Activated CD4-positive, alpha-beta memory T cell treated with anti-CD3 and anti-CD28 coated beads, Interleukin-2, amount 10 ng/mL, durations not matched to agents 7 days and 5 days (primary cell): Measurements from ENCODE around the gene ZNF507. TPM values are rescaled to one million over a fixed set of nuclear protein-coding genes. Genes with fewer than 3 reads are reported as not detected.
"Not testable (repeated sequence)": the region's sequence is repeated elsewhere in the genome, so short reads cannot be mapped to it uniquely, and the experiment has no call there.

Experiments
- CTCF ChIA-PET: fragments of 350-600 bp; sonication (Branson Sonifier 250); formaldehyde crosslinking; loops from one replicate; lab custom pipeline; 2021; ENCODE audit warnings: antibody characterized with exemption, inconsistent platforms; lab: Charles Lee
- POLR2A ChIA-PET: fragments of 350-600 bp; sonication (Branson Sonifier 250); formaldehyde crosslinking; loops from one replicate; lab custom pipeline; 2021; ENCODE audit warnings: antibody characterized with exemption; lab: Charles Lee
- DNase-seq: peaks from one replicate; pipeline ENCODE4 v3.0.0-alpha.2; 2020
- H3K27ac Mint-ChIP-seq: one replicate; pipeline ENCODE4 v1.8.0; 2021; ENCODE audit warnings: mild to moderate bottlenecking, mixed read lengths
- H3K27me3 Mint-ChIP-seq: one replicate; pipeline ENCODE4 v1.8.0; 2021; ENCODE audit warnings: mixed read lengths
- H3K36me3 Mint-ChIP-seq: one replicate; pipeline ENCODE4 v1.8.0; 2021; ENCODE audit warnings: low read depth, mixed read lengths
- H3K4me1 Mint-ChIP-seq: one replicate; pipeline ENCODE4 v1.8.0; 2021; ENCODE audit warnings: mixed read lengths
- H3K4me3 Mint-ChIP-seq: one replicate; pipeline ENCODE4 v1.8.0; 2021; ENCODE audit warnings: mild to moderate bottlenecking, mixed read lengths
- H3K9me3 Mint-ChIP-seq: one replicate; pipeline ENCODE4 v1.8.0; 2021; ENCODE audit warnings: mixed read lengths
- total RNA-seq, 2 experiments: library from RNA; stranded (reverse); gene quantifications; one replicate each; pipeline ENCODE4 v1.2.3, GENCODE V29; 2021

The ZNF507 gene
- total RNA-seq, 2 experiments from 2014 or later: 23.4 to 23.7 TPM

- Mint-ChIP-seq H3K9me3 (no peaks in the 10 kb centered on the region), H3K27ac (no peak overlapping the region), H3K27me3 (no peaks in the 10 kb centered on the region), H3K36me3 (peaks cover 79% of the 10 kb centered on the region), H3K4me1 (peaks cover 6% of the 10 kb centered on the region), H3K4me3 (no peak overlapping the region)
- no peak for DNase-seq
- CTCF ChIA-PET: interaction anchor here (0.9 kb wide), 1 partner anchor 21 kb away, joined by 3 read pairs; no protein-coding TSS in a partner anchor
- POLR2A ChIA-PET: no interaction called here
These were observed 16.9 kb downstream of the ZNF507 start for GRCh38 chr19:32362318-32362691.

GRCh38 chr19:32363175-32363574 is 17.8 kb downstream of the ZNF507 start:
- Mint-ChIP-seq H3K4me3 (no peak overlapping the region), H3K27ac (no peak overlapping the region), H3K9me3 (no peaks in the 10 kb centered on the region), H3K36me3 (peaks cover 80% of the 10 kb centered on the region), H3K4me1 (peaks cover 6% of the 10 kb centered on the region), H3K27me3 (no peaks in the 10 kb centered on the region)
- ChIA-PET POLR2A (interaction anchor here (1.2 to 1.5 kb wide), 2 partner anchors 17 to 102 kb away, joined by 3 read pairs; no protein-coding TSS in a partner anchor), CTCF (no interaction called here)
- DNase-seq: no peak

- H3K27ac Mint-ChIP-seq: no peak overlapping the region
- no peak for DNase-seq
- POLR2A ChIA-PET: interaction anchor here (1.2 to 1.5 kb wide), 2 partner anchors 17 to 102 kb away, joined by 3 read pairs; no protein-coding TSS in a partner anchor
- H3K9me3 Mint-ChIP-seq: no peaks in the 10 kb centered on the region
- peaks cover 6% of the 10 kb centered on the region for H3K4me1 Mint-ChIP-seq
- peaks cover 78% of the 10 kb centered on the region for H3K36me3 Mint-ChIP-seq
- CTCF ChIA-PET: interaction anchor here (1.0 kb wide), 1 partner anchor 11 kb away, joined by 3 read pairs; no protein-coding TSS in a partner anchor
- H3K27me3 Mint-ChIP-seq: no peaks in the 10 kb centered on the region
- H3K4me3 Mint-ChIP-seq: no peak overlapping the region
These were observed 18.2 kb downstream of the ZNF507 start for GRCh38 chr19:32363632-32364031.

- Mint-ChIP-seq H3K27ac (no peak overlapping the region), H3K36me3 (peaks cover 77% of the 10 kb centered on the region), H3K4me1 (peaks cover 6% of the 10 kb centered on the region), H3K27me3 (no peaks in the 10 kb centered on the region), H3K9me3 (no peaks in the 10 kb centered on the region), H3K4me3 (no peak overlapping the region)
- ChIA-PET CTCF (interaction anchor here (1.0 kb wide), 1 partner anchor 11 kb away, joined by 3 read pairs; no protein-coding TSS in a partner anchor), POLR2A (interaction anchor here (1.2 to 1.5 kb wide), 2 partner anchors 18 to 101 kb away, joined by 3 read pairs; no protein-coding TSS in a partner anchor)
- DNase-seq: no peak
These were observed 18.6 kb downstream of the ZNF507 start for GRCh38 chr19:32364040-32364439.

- Mint-ChIP-seq H3K36me3 (peaks cover 76% of the 10 kb centered on the region), H3K4me1 (peaks cover 7% of the 10 kb centered on the region), H3K9me3 (no peaks in the 10 kb centered on the region), H3K4me3 (no peak overlapping the region), H3K27me3 (no peaks in the 10 kb centered on the region), H3K27ac (no peak overlapping the region)
- DNase-seq: no peak
- ChIA-PET CTCF (no interaction called here), POLR2A (no interaction called here)
These were observed 21.7 kb downstream of the ZNF507 start for GRCh38 chr19:32367063-32367462.

GRCh38 chr19:32367948-32368536 is 22.6 kb downstream of the ZNF507 start:
- POLR2A ChIA-PET: no interaction called here
- H3K27ac Mint-ChIP-seq: no peak overlapping the region
- H3K4me1 Mint-ChIP-seq: peaks cover 5% of the 10 kb centered on the region
- no peak for DNase-seq
- H3K9me3 Mint-ChIP-seq: no peaks in the 10 kb centered on the region
- H3K27me3 Mint-ChIP-seq: no peaks in the 10 kb centered on the region
- H3K4me3 Mint-ChIP-seq: no peak overlapping the region
- H3K36me3 Mint-ChIP-seq: peaks cover 76% of the 10 kb centered on the region
- CTCF ChIA-PET: interaction anchor here (1.1 kb wide), 1 partner anchor 11 kb away, joined by 3 read pairs; no protein-coding TSS in a partner anchor

GRCh38 chr19:32368787-32369186 is 23.4 kb downstream of the ZNF507 start:
- DNase-seq: no peak

GRCh38 chr19:32372726-32373517 is 27.5 kb downstream of the ZNF507 start:
- CTCF ChIA-PET: no interaction called here
- POLR2A ChIA-PET: no interaction called here

More at GRCh38 chr19:32368787-32369186, 23.4 kb downstream of the ZNF507 start:
- Mint-ChIP-seq H3K27me3 (no peaks in the 10 kb centered on the region), H3K36me3 (peaks cover 77% of the 10 kb centered on the region), H3K9me3 (no peaks in the 10 kb centered on the region), H3K27ac (no peak overlapping the region), H3K4me1 (peaks cover 5% of the 10 kb centered on the region), H3K4me3 (no peak overlapping the region)
- ChIA-PET CTCF (interaction anchor here (1.1 kb wide), 1 partner anchor 11 kb away, joined by 3 read pairs; no protein-coding TSS in a partner anchor), POLR2A (no interaction called here)

GRCh38 chr19:32373585-32374295 is 28.3 kb downstream of the ZNF507 start:
- Mint-ChIP-seq H3K27me3 (no peaks in the 10 kb centered on the region), H3K4me3 (no peak overlapping the region), H3K27ac (no peak overlapping the region), H3K4me1 (peaks cover 1% of the 10 kb centered on the region), H3K36me3 (peaks cover 63% of the 10 kb centered on the region), H3K9me3 (no peaks in the 10 kb centered on the region)
- CTCF ChIA-PET: no interaction called here
- POLR2A ChIA-PET: no interaction called here
- no peak for DNase-seq

More at GRCh38 chr19:32372726-32373517, 27.5 kb downstream of the ZNF507 start:
- peaks cover 1% of the 10 kb centered on the region for H3K4me1 Mint-ChIP-seq
- no peak overlapping the region for H3K27ac Mint-ChIP-seq
- H3K9me3 Mint-ChIP-seq: no peaks in the 10 kb centered on the region
- H3K4me3 Mint-ChIP-seq: no peak overlapping the region
- no peaks in the 10 kb centered on the region for H3K27me3 Mint-ChIP-seq
- H3K36me3 Mint-ChIP-seq: peaks cover 65% of the 10 kb centered on the region
- DNase-seq: no peak

GRCh38 chr19:32374362-32374761 is 29.0 kb downstream of the ZNF507 start:
- DNase-seq, H3K27me3 Mint-ChIP-seq, H3K27ac Mint-ChIP-seq, H3K4me3 Mint-ChIP-seq, POLR2A ChIA-PET, H3K4me1 Mint-ChIP-seq, H3K9me3 Mint-ChIP-seq: not testable (repeated sequence)
- H3K36me3 Mint-ChIP-seq: peaks cover 60% of the 10 kb centered on the region
- CTCF ChIA-PET: interaction anchor here (1.0 kb wide), 1 partner anchor 10 kb away, joined by 3 read pairs; no protein-coding TSS in a partner anchor

- CTCF ChIA-PET, H3K27me3 Mint-ChIP-seq, H3K4me3 Mint-ChIP-seq, DNase-seq, POLR2A ChIA-PET, H3K4me1 Mint-ChIP-seq, H3K27ac Mint-ChIP-seq, H3K9me3 Mint-ChIP-seq: not testable (repeated sequence)
- H3K36me3 Mint-ChIP-seq: peaks cover 52% of the 10 kb centered on the region
These were observed 31.7 kb downstream of the ZNF507 start for GRCh38 chr19:32377088-32377487.

GRCh38 chr19:32380269-32380668 is 34.9 kb downstream of the ZNF507 start:
- ChIA-PET POLR2A (no interaction called here), CTCF (no interaction called here)
- H3K4me1 Mint-ChIP-seq: peaks cover 10% of the 10 kb centered on the region
- no peaks in the 10 kb centered on the region for H3K27me3 Mint-ChIP-seq
- H3K36me3 Mint-ChIP-seq: peaks cover 45% of the 10 kb centered on the region
- no peak for DNase-seq
- H3K4me3 Mint-ChIP-seq: no peak overlapping the region
- H3K9me3 Mint-ChIP-seq: no peaks in the 10 kb centered on the region
- H3K27ac Mint-ChIP-seq: no peak overlapping the region
